ENCODE data around the gene PRDM11.

Gene PRDM11

DNA sequence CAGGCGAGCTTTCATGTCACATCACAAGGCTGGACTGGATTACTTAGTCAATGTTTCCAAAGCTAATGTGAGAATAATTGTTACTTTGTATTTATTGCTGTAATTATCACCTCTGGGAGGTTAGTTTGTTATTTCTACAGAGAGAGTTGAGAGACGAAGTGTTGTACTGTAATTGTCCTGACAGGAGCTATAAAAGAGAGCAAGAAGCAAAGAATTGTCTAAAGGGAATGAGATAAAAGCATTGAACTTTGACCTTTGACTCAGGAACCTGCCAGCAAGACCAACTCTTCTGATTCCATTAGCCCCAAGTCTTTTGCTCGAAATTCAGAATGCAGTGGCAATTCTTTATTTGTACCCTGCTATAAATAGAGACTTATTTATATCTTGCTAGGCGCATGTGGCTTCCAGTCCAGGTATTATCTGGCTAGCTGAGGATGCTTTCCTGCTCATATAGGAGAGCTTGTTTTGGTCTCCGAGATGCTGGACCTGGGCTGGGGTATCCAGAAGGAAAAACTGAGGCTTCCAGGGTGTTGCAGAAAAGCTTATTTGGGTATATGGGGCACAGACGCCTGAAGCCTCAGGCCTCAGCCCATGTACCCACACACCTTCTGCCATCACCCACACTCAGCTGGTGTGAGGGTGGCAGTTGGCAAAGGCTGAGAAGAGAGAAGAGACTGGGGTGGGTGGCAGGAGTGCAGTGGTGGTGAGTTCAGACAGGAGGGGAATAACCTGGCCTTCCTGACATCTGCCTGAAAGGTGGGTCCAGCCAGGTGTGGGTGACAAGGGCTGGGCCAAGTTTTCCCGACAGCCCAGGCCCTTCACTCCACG is 99.0 kb downstream of the PRDM11 start:
- H3K27ac ChIP-seq, result no peak overlapping the region
- TF ChIP-seq, protein P1, sequence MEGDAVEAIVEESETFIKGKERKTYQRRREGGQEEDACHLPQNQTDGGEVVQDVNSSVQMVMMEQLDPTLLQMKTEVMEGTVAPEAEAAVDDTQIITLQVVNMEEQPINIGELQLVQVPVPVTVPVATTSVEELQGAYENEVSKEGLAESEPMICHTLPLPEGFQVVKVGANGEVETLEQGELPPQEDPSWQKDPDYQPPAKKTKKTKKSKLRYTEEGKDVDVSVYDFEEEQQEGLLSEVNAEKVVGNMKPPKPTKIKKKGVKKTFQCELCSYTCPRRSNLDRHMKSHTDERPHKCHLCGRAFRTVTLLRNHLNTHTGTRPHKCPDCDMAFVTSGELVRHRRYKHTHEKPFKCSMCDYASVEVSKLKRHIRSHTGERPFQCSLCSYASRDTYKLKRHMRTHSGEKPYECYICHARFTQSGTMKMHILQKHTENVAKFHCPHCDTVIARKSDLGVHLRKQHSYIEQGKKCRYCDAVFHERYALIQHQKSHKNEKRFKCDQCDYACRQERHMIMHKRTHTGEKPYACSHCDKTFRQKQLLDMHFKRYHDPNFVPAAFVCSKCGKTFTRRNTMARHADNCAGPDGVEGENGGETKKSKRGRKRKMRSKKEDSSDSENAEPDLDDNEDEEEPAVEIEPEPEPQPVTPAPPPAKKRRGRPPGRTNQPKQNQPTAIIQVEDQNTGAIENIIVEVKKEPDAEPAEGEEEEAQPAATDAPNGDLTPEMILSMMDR (conservative IDR thresholded peaks at IDR 0.05), result no peak

DNA sequence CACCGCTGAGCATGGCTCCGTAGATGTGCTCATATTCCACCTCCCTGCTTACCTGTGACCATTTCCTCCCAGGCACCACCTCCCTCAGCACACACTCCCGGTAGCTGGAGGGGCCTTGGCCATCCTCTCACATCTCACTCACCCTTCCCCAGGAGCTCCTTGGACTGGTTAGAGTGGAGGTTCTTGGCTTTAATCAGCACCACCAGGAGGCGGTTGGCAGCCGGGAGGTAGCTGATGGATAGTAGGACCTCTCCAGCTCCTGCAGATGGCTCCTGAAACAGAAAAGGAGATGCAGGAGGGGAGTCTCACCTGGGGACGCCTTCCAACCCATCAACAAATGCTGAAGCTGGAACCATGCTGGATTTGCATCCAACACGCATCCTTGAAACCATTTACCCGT is 99.8 kb downstream of the PRDM11 start:
- TF ChIP-seq, protein P1 (conservative IDR thresholded peaks at IDR 0.05), result no peak
- no peak overlapping the region for H3K27ac ChIP-seq

DNA sequence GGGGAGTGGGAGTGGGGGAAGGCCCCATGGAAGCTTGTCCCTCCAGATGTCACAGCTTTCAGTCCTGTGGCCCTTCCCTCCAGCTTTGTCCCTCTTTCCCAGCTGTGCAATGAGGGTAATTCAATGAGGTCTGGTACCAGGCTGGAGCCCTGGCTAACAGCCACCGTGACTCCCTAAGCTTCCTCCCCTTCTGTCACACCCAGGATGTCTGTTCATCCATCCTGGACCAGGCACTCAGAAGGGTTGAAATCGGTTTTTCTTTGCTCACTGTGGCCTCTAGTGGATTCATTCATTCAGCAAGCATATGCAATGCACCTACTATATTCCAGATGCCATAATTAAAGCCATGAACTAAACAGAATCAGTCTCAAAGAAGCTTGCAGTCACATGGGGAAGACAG is 101.0 kb downstream of the PRDM11 start:
- no peak overlapping the region for H3K27ac ChIP-seq
- TF ChIP-seq, protein P1 (conservative IDR thresholded peaks at IDR 0.05), result no peak

DNA sequence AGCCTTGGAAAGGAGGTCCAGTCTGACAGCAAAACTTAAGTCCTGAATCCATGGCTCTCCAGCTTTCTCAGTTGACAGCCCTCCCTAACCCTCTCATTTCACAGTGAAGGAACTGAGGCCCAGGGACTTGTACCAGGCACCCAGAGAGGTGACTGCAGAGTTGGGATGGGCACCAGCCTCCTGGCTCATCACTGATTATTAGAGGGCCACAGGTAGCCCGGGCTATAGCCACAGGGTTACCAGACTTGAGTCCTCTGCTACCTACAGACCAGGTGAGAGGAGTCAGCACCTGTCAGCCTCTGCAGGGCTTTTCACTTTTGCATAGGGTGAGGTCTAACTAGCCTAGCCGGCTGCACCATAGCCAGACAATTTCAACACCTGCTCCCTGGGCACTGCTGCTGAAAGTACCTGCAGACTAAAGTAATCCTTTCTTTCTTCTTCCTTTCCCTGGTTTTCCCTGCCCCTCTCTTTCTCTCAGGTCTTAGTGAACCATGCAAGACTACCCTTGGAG is 102.1 kb downstream of the PRDM11 start:
- TF ChIP-seq, protein P1 (conservative IDR thresholded peaks at IDR 0.05), result no peak
- no peak overlapping the region for H3K27ac ChIP-seq

DNA sequence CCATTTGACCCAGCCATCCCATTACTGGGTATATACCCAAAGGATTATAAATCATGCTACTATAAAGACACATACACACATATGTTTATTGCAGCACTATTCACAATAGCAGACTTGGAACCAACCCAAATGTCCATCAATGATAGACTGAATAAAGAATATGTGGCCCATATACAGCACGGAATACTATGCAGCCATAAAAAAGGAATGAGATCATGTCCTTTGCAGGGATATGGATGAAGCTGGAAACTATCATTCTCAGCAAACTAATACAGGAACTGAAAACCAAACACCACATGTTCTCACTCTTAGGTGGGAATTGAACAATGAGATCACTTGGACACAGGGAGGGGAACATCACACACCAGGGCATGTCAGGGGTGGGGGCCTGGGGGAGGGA is 102.9 kb downstream of the PRDM11 start:
- H3K27ac ChIP-seq, result peak overlapping the region; percentile 28; the same call in 1 of the 2 replicates

DNA sequence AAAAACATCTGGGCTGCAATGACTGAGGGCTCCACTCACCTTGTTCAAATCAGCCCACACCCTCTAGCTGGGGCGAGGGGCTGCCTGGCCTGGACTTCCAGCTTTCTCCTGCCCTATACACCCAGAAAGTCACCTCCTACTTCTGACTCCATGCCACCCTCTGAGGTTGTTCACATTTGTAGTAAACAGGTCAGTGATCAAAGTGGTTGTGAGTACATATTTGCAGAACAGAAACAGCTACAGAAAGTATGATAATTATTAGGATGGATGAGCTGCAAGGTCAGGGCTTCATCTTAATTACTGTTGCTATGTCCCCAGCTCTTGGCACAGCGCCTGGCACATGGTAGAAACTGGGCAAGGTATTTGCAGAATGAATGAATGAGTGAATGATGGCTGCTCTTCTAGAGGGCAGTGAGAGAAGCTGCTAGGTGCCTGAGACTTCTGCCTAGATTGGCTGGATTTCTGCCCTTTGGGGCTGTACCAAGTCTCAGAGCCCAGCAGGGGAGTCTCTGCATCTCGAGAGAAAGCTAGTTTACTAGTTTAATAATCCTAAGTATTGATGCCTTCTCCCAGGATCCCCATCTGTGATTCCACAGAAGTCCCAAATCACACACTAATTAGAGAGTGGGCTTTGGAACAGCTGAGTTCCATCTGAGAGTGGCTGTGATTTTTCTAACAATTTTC is 103.7 kb downstream of the PRDM11 start:
- TF ChIP-seq, protein P1 (conservative IDR thresholded peaks at IDR 0.05), result no peak
- H3K27ac ChIP-seq, result peak overlapping the region; percentile 28; the same call in 1 of the 2 replicates

DNA sequence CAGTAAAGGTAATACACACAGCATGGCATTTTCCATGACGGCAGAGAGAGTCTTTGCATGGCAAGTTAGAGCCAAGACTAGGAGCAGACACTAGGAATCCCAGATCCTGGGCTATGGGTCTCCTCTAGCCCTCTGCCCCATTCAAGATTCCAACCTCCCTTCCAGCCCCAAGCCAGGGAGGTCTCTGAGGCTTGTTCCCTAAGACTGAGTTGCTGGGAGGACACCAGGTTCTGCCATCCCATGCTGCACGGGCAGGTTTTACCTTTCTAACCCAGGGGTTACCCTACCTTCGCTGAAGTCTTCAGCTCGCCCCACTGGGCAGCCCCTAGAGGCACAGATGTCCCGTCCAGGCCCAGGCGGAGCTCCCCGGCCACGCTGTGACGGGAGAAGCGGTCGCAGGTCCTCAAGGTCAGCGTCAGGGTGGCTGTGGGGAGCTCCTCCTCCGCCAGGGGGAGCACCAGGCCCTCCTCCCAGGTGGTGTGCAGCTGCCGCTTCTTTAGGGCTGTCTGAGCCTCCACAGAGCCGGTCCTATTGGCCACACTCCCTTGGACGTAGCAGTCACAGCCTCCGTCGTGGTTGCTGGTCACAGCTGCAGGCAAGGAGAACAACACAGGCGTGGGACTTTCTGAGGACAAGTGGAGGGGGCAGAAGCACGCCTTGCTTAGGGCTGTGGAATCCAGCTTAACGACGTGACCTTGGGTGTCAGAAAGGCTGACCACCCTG is 105.9 kb downstream of the PRDM11 start:
- TF ChIP-seq, protein P1 (conservative IDR thresholded peaks at IDR 0.05), result peak; percentile 58
- no peak overlapping the region for H3K27ac ChIP-seq
